ENCODE results near the gene RAB5B. TPM values are rescaled to one million over a fixed set of nuclear protein-coding genes. Genes with fewer than 3 reads are reported as not detected.

Gene RAB5B
- polyA plus RNA-seq, 2 of the 4 experiments (the other 2 are of a cell fraction): 37.2 to 90.4 TPM

DNA sequence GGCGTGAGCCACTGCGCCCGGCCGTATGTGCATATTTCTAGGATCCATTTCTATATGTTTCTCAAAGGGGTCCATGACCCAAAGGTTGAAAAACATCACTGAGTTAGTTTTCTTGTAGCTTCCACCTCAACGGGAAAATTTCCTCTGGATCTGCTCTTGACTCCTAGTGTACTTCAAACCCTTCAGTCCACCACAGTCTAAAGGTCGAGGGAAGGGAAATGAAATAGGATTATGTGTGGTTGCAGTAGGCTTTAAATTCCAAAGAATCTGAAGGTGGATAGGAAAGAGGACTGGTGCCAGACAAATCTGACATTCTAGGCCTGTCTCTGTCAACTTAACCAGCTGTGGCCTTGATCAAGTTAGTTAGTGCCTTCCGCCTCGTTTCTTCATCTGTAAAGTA lies 21.5 kb downstream of the RAB5B start:
- ChIA-PET POLR2A (interaction anchor here (1.2 kb wide), 1 partner anchor 165 kb away, joined by 3 read pairs; no protein-coding TSS in a partner anchor), CTCF (interaction anchor here (0.5 to 6.1 kb wide), 38 partner anchors 9 to 308 kb away, joined by 3 to 96 read pairs (median 6); partner anchors contain the start of genes GDF11, IKZF4, RAB5B and SMARCC2)
- ATAC-seq: no peak
- whole genome bisulfite sequencing (ENCODE audit: missing lambda C conversion rate): 78% methylated on average over 8 of the region's 8 CpGs
- DNase-seq (ENCODE audit: low read depth in 1 of 2, low spot score in 1 of 2): no peak
- FAIRE-seq: no peak
- TF ChIP-seq HOXB13 (CRISPR knock-in tag; IDR thresholded peaks at IDR 0.05; ENCODE audit: low read depth) (no peak), ZSCAN20 (CRISPR knock-in tag; IDR thresholded peaks at IDR 0.05) (no peak), ZFP36 (IDR thresholded peaks at IDR 0.05; ENCODE audit: borderline replicate concordance, partially characterized antibody) (no peak), NPAS2 (CRISPR knock-in tag; IDR thresholded peaks at IDR 0.05; ENCODE audit: borderline replicate concordance) (no peak)
- Histone ChIP-seq H3K27ac (no peak overlapping the region), H3K4me1 (peaks cover 6% of the 10 kb centered on the region; the same call in 1 of the 3 replicates), H3K4me3 (no peak overlapping the region), H3K9me3 (no peaks in the 10 kb centered on the region), H3K4me2 (no peak overlapping the region)

- peak overlapping the region; percentile 73 for H3K4me2 ChIP-seq
- peaks cover 10% of the 10 kb centered on the region for H3K4me1 ChIP-seq
- DNase-seq (ENCODE audit: low read depth in 1 of 2, low spot score in 1 of 2) (peak; percentile 66 to 77), FAIRE-seq (peak; percentile 68), ATAC-seq (peak; percentile 35 to 57; a peak in 3 of 6 replicates)
- no peaks in the 10 kb centered on the region for H3K9me3 ChIP-seq
- TF ChIP-seq SREBF2 (IDR thresholded peaks at IDR 0.05) (no peak), HDAC2 (IDR thresholded peaks at IDR 0.05) (peak; percentile 75; the same call in 1 of the 2 replicates), MAFK (IDR thresholded peaks at IDR 0.05; ENCODE audit: partially characterized antibody) (no peak), E2F6 (IDR thresholded peaks at IDR 0.05; ENCODE audit: borderline replicate concordance, low read depth) (no peak), POLR2AphosphoS2 (conservative IDR thresholded peaks at IDR 0.05; ENCODE audit: low read length) (no peak), CHD2 (IDR thresholded peaks at IDR 0.05; ENCODE audit: low read length, partially characterized antibody) (no peak), ESRRA (IDR thresholded peaks at IDR 0.05; ENCODE audit: borderline replicate concordance, low read length) (no peak), CEBPB (IDR thresholded peaks at IDR 0.05) (no peak), RAD21 (conservative IDR thresholded peaks at IDR 0.05 in 1 of 2, IDR thresholded peaks at IDR 0.05 in 1 of 2) (peak; percentile 80 to 86), FOSL2 (IDR thresholded peaks at IDR 0.05) (no peak), FOSL2 (CRISPR knock-in tag; IDR thresholded peaks at IDR 0.05) (no peak), NFE2L2 (conservative IDR thresholded peaks at IDR 0.05; ENCODE audit: low read length) (no peak), FOXS1 (CRISPR knock-in tag; IDR thresholded peaks at IDR 0.05) (no peak), KDM1A (IDR thresholded peaks at IDR 0.05; ENCODE audit: low read depth) (peak; percentile 74; the same call in 1 of the 2 replicates), CTCF (IDR thresholded peaks at IDR 0.05) (peak; percentile 97), KDM5A (IDR thresholded peaks at IDR 0.05) (0 out of 2 replicates have a peak, but pooled peaks have one; percentile 6), SMC3 (IDR thresholded peaks at IDR 0.05) (peak; percentile 61; the same call in 2 of the 3 replicates), ZC3H11A (IDR thresholded peaks at IDR 0.05) (no peak), CHD4 (IDR thresholded peaks at IDR 0.05; ENCODE audit: borderline replicate concordance) (peak; percentile 70; the same call in 1 of the 2 replicates), JUNB (IDR thresholded peaks at IDR 0.05) (no peak), USF2 (IDR thresholded peaks at IDR 0.05) (no peak)
- TF ChIP-seq, protein P1, sequence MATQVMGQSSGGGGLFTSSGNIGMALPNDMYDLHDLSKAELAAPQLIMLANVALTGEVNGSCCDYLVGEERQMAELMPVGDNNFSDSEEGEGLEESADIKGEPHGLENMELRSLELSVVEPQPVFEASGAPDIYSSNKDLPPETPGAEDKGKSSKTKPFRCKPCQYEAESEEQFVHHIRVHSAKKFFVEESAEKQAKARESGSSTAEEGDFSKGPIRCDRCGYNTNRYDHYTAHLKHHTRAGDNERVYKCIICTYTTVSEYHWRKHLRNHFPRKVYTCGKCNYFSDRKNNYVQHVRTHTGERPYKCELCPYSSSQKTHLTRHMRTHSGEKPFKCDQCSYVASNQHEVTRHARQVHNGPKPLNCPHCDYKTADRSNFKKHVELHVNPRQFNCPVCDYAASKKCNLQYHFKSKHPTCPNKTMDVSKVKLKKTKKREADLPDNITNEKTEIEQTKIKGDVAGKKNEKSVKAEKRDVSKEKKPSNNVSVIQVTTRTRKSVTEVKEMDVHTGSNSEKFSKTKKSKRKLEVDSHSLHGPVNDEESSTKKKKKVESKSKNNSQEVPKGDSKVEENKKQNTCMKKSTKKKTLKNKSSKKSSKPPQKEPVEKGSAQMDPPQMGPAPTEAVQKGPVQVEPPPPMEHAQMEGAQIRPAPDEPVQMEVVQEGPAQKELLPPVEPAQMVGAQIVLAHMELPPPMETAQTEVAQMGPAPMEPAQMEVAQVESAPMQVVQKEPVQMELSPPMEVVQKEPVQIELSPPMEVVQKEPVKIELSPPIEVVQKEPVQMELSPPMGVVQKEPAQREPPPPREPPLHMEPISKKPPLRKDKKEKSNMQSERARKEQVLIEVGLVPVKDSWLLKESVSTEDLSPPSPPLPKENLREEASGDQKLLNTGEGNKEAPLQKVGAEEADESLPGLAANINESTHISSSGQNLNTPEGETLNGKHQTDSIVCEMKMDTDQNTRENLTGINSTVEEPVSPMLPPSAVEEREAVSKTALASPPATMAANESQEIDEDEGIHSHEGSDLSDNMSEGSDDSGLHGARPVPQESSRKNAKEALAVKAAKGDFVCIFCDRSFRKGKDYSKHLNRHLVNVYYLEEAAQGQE (IDR thresholded peaks at IDR 0.05): no peak
- peak overlapping the region; percentile 67 for H3K4me3 ChIP-seq
- peak overlapping the region; percentile 77 to 89 for H3K27ac ChIP-seq
- 18% methylated on average over 14 of the region's 14 CpGs for WGBS (ENCODE audit: missing lambda C conversion rate)
- ChIA-PET POLR2A (interaction anchor here (0.6 to 1.9 kb wide), 5 partner anchors 23 to 166 kb away, joined by 3 to 7 read pairs (median 5); partner anchors contain the start of genes PA2G4 and RAB5B), CTCF (interaction anchor here (0.6 to 6.1 kb wide), 43 partner anchors 8 to 286 kb away, joined by 3 to 96 read pairs (median 5); partner anchors contain the start of genes DGKA, GDF11, IKZF4 and PA2G4)
Observed at GRCh38 chr12:55996201-55996714, 22.4 kb downstream of the RAB5B start.
